Activated T-helper 1 cell treated with anti-CD3 and anti-CD28 coated beads, Interleukin-2, amount 50 U/mL, for 16 hours (primary cell): Measurements from ENCODE around the gene TOMM40.
"Not testable (repeated sequence)": the region's sequence is repeated elsewhere in the genome, so short reads cannot be mapped to it uniquely, and the experiment has no call there.

Experiments
- DNase-seq, 2 donors: peaks; one replicate each; pipeline ENCODE4 v3.0.0-alpha.2; 2020; ENCODE audit warnings: low read depth in 1 of 2, low spot score in 1 of 2

Gene TOMM40

GRCh38 chr19:44925114-44925891 lies 34.2 kb downstream of the TOMM40 start:
- DNase-seq, result no peak

DNA sequence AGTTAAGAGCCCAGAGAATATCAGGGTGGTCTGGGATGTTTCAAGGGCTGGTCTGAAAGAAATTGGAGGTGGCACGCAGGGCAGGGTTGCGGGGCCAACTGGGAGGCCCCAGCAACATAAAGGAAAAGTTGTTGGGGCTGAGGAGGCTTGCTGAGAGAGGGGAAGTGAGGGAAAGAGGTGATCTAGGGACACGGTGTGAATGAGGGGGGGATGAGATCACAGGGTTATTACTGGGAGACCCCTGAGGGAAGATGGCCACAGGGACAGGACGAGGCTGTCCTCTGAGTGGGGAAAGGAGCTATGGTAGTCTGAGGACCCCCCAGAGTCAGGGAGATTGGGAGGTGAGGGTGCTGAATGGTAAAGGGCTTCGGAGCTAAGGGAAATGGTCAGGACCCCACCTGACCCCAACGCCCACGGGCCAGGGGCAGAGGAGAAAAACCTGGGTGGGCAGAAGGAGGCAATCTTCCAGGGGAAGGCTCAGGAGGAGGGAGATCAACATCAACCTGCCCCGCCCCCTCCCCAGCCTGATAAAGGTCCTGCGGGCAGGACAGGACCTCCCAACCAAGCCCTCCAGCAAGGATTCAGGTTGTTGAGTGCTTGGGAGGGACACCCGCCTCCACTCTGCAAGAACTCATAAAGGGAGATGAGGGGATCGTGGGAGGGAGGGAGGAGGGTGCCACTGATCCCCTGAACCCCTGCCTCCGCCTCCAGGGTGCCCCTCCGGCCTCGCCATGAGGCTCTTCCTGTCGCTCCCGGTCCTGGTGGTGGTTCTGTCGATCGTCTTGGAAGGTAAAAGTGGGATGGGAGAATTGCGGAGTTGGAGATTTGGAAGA lies 35.4 kb downstream of the TOMM40 start:
- DNase-seq, result not testable (repeated sequence)

GRCh38 chr19:44927746-44928145 lies 36.7 kb downstream of the TOMM40 start:
- DNase-seq, result no peak

DNA sequence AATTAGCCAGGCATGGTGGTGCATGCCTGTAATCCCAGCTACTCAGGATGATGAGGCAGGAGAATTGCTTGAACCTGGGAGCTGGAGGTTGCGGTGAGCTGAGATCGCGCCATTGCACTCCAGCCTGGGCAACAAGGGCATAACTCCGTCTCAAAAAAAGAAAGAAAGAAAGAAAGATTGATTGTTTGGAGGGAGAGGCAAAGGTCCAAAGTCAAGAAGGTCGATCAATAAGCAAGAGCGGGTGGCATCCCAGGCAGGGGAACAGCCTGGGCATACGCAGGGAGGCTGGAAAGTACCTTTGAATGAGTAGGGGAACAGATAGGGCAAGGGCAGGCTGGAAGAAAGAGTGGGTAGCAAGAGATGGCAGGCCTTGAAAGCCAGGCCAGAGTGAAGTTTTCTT lies 39.0 kb downstream of the TOMM40 start:
- no peak for DNase-seq

- DNase-seq, result no peak
These were observed 40.5 kb downstream of the TOMM40 start for GRCh38 chr19:44931541-44931940.

DNA sequence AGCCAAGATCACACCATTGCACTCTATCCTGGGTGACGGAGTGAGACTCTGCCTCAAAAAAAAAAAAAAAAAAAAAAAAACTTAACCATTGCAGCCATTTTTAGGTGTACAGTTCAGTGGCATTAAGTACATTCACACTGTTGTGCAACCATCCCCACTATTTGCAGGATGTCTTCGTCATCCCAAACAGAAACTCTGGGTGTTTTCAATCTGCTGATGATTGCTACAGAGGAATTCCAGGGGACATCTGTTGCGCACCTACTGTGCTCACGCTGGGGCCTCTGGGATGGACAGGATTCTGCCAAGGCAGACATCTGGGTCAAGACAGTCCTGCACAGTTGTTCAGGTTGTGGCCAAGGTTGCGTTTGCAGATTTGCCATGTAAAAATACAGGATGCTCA lies 48.6 kb downstream of the TOMM40 start:
- no peak for DNase-seq

- no peak for DNase-seq
These were observed 51.1 kb downstream of the TOMM40 start, which contains the start of gene APOC4 for GRCh38 chr19:44942067-44942571. TSS of gene APOC4 (plus strand) at chr19:44942237. CDS start at chr19:44942278, 41 bp downstream.

- no peak for DNase-seq
These were observed 52.8 kb downstream of the TOMM40 start for GRCh38 chr19:44943801-44944249.

- no peak for DNase-seq
These were observed 56.1 kb downstream of the TOMM40 start for GRCh38 chr19:44947041-44947581.

DNA sequence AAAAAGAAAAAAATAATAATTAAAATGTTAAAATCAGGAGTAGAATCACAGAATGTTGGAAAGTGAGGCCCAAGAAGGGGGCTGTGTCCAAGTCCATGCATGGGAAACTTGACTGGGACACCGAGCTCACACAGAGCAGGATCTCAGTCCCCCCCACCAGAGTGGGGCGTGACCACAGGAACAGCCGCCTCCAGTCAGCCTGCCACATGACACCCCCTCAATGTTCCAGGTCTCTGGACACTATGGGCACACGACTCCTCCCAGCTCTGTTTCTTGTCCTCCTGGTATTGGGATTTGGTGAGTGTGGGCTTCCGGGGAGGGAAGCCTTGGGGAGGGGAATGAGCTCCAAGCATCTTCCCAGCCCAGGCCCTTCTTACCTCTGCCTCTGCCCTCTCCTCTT lies 57.2 kb downstream of the TOMM40 start:
- no peak for DNase-seq

GRCh38 chr19:44948763-44949374 lies 57.8 kb downstream of the TOMM40 start:
- DNase-seq, result no peak

DNA sequence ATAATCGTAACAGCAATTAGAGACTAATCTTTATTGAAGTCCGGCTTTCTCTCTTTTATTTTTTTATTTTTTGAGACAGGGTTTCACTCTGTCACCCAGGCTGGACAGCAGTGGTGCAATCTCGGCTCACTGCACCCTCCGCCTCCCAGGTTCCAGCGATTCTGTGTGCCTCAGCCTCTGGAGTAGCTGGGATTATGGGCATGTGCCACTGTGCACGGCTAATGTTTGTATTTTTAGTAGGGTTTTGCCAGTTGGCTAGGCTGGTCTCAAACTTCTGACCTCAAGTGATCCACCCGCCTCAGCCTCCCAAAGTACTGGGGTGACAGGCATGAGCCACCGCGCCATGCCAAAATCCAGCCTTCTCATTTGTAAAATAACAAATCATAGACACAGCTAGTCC lies 58.5 kb downstream of the TOMM40 start:
- DNase-seq, result no peak

DNA sequence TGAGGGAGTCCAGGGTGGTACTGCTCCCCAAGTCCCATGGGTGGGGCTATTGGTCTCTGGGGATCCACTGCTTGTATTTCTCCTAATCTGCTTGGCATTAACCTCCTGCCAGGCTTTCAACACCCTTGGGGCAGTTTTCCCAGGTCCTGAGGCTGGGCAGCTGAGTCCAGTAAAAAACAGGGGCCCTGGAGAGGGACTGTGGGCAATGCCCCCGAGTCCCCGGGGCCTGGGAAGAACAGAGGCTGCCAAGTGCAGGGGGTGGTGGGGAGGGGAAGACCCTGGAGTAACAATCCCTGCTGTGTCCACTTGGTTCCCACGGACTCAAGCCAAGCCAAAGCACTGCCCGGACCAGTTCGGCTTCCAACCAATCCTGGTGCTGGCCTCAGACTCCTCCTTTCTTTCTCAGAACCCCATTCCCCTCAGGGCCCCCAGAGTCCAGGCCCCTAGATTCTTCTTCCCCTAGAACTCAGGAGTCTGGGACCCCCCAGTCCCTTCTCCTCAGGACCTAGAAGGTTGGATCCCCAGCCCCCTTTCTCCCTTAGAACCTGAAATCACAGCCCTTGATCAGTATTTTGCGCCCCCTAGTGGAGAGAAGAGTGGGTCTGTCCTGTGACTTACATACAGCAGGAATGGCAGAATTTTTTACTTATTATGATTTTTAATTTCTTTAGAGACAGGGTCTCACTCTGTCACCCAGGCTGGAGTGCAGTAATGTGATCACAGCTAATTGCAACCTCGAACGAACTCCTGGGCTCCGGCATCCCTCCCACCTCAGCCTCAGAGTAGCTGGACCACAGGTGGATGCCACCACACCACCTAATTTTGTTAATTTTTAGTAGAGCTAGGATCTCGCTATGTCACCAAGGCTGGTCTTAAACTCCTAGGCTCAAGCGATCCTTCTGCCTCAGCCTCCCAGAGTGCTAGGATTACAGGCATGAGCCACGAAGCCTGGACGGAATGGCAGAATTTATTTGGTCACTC lies 60.4 kb downstream of the TOMM40 start:
- DNase-seq, result peak in 1 of 2 donors; percentile 17
